Upper lobe of left lung (tissue), 6 donors: ENCODE results near the gene DDX10. TPM values are rescaled to one million over a fixed set of nuclear protein-coding genes. Genes with fewer than 3 reads are reported as not detected.

Experiments used
- ATAC-seq, 2 donors: fragments of 200-7000 bp; cut with Tn5 transposase; one replicate each; pipeline ENCODE4 v1.9.1; 2022; ENCODE audit warnings: mild to moderate bottlenecking in 2 of 2, moderate library complexity in 2 of 2; ENCODE audit not compliant: low FRiP score in 2 of 2
- DNase-seq, 2 donors: peaks; one replicate each; pipeline ENCODE4 v3.0.0-alpha.2; 2019 to 2020
- H3K27ac ChIP-seq, 4 donors: fragments of 200-600 bp; sonication (generic); one replicate each; pipeline ENCODE4 v1.5.1; 2016 to 2019
- H3K27me3 ChIP-seq, 4 donors: fragments of 200-600 bp; sonication (generic); one replicate each; pipeline ENCODE4 v1.5.1; 2017 to 2019
- H3K36me3 ChIP-seq, 4 donors: fragments of 200-600 bp; sonication (generic); one replicate each; pipeline ENCODE4 v1.5.1; 2016 to 2019
- H3K4me1 ChIP-seq, 4 donors: fragments of 200-600 bp; sonication (generic); one replicate each; pipeline ENCODE4 v1.5.1; 2018 to 2019
- H3K4me3 ChIP-seq, 4 donors: fragments of 200-600 bp; sonication (generic); one replicate each; pipeline ENCODE4 v1.5.1; 2017 to 2019; ENCODE audit warnings: mild to moderate bottlenecking in 2 of 4, moderate library complexity in 1 of 4
- H3K9me3 ChIP-seq, 4 donors: fragments of 200-600 bp; sonication (generic); one replicate each; pipeline ENCODE4 v1.5.1; 2018 to 2019
- CTCF ChIP-seq, 6 experiments: fragments of 450-650 bp in 4 of 6; fragments of 200-600 bp in 2 of 6; sonication (generic) in 2 of 6; IDR thresholded peaks; one replicate each; pipeline ENCODE4 v1.5.1; 2016 to 2019; ENCODE audit warnings: antibody characterized with exemption in 6 of 6
- EP300 ChIP-seq, 4 donors: sonication (generic); formaldehyde crosslinking; IDR thresholded peaks; one replicate each; pipeline ENCODE4 v1.5.1; 2017; ENCODE audit warnings: antibody characterized with exemption in 4 of 4, control low read depth in 2 of 4
- POLR2A ChIP-seq, 4 donors: fragments of 450-650 bp; IDR thresholded peaks; one replicate each; pipeline ENCODE4 v1.5.1; 2016 to 2017; ENCODE audit warnings: antibody characterized with exemption in 4 of 4, mild to moderate bottlenecking in 2 of 4
- POLR2AphosphoS5 ChIP-seq, 2 donors: sonication (generic); formaldehyde crosslinking; IDR thresholded peaks; one replicate each; pipeline ENCODE4 v1.5.1; 2017; ENCODE audit warnings: antibody characterized with exemption in 2 of 2
- WGBS, 2 donors: methylation state at CpG; one replicate each; pipeline ENCODE4 v1.1.5; 2017 to 2018; 5-methylcytosine and 5-hydroxymethylcytosine counted together
- total RNA-seq, 6 donors: library from RNA; depleted of rRNA in 4 of 6; stranded (reverse); fragments of >200 nt in 4 of 6; gene quantifications; one replicate each; pipeline versions ENCODE4 v1.1.0 to v1.2.1, GENCODE V29; 2016 to 2021
- donor health status: DM: no; HTN: no; CAD: no; lungs with moderate emphysema.
- donor health status: DM: no; HTN: yes; CAD: no; lungs with severe emphysema.

The DDX10 gene
- total RNA-seq, 6 donors from 2014 or later: 9.0 to 25.2 (median 17.4) TPM

- ATAC-seq: no peak
- WGBS, 2 donors: 97 to 100% methylated on average over 2 of the region's 2 CpGs
- H3K4me1 ChIP-seq: no peaks in the 10 kb centered on the region
Measured at GRCh38 chr11:108679045-108679444, 14.2 kb downstream of the DDX10 start.

DNA sequence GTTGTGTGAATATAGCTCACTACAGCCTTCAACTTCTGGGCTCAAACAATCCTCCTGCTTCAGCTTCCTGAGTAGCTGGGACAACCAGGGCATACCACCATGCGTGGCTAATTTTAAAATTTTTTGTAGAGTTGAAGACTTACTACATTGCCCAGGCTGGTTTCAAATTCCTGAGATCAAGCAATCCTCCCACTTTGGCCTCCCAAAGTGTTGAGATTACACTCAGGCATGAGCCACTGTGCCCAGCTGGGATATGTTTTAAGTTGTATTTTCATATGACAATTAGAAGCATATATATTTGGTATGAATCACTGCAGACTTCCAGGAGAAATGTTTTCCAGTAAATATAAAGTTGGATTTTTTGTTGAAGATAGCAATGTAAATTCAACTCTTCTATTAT is 15.4 kb downstream of the DDX10 start:
- no peak for DNase-seq
- H3K4me1 ChIP-seq: no peaks in the 10 kb centered on the region
- peaks cover 9 to 52% (median 21%) of the 10 kb centered on the region in 4 donors for H3K36me3 ChIP-seq
- H3K9me3 ChIP-seq: no peaks in the 10 kb centered on the region
- WGBS, 2 donors: 92 to 96% methylated on average over 1 of the region's 1 CpG
- TF ChIP-seq CTCF (IDR thresholded peaks at IDR 0.05): no peak
- no peak for TF ChIP-seq POLR2A (IDR thresholded peaks at IDR 0.05)
- no peak for TF ChIP-seq POLR2AphosphoS5 (IDR thresholded peaks at IDR 0.05)
- TF ChIP-seq EP300 (IDR thresholded peaks at IDR 0.05): no peak
- H3K4me3 ChIP-seq: no peak overlapping the region
- no peak overlapping the region for H3K27ac ChIP-seq
- ATAC-seq: no peak
- H3K27me3 ChIP-seq: no peaks in the 10 kb centered on the region

More at GRCh38 chr11:108679045-108679444, 14.2 kb downstream of the DDX10 start:
- Histone ChIP-seq H3K27ac (no peak overlapping the region), H3K36me3 (peaks cover 9 to 54% (median 21%) of the 10 kb centered on the region in 4 donors), H3K27me3 (no peaks in the 10 kb centered on the region), H3K9me3 (no peaks in the 10 kb centered on the region), H3K4me3 (no peak overlapping the region)
- DNase-seq: no peak
- TF ChIP-seq EP300 (IDR thresholded peaks at IDR 0.05): no peak
- TF ChIP-seq POLR2AphosphoS5 (IDR thresholded peaks at IDR 0.05): no peak
- no peak for TF ChIP-seq POLR2A (IDR thresholded peaks at IDR 0.05)

DNA sequence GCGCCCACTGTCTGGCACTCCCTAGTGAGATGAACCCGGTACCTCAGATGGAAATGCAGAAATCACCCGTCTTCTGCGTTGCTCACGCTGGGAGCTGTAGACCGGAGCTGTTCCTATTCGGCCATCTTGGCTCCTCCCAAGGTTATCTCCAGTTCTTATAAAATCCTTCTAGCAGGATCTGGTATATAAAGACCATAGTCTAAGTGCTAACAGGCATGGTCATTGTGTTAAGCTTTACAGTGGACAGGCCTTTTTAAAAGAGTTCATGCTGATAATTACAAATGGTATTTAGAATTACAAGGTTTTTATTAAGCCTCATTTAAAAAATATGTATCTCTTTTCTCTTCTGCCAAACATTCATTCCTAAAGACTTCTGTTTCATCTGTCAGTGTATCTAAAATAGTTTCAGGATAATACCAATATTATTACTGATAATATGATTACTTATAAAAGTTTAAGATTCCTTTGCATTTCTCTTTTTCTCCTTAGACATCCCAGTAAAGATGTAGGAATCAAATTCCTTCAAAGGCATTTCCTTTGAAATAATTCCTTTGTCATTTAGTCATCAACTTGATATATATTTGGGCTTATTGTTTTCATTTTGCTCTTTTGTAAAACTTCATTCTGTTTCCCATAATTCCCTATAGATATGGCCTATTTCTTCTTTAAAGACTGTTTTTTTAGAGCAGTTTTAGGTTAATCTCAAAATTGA is 20.7 kb downstream of the DDX10 start:
- Histone ChIP-seq H3K4me3 (no peak overlapping the region), H3K4me1 (no peaks in the 10 kb centered on the region), H3K36me3 (peaks cover 0 to 32% (median 5%) of the 10 kb centered on the region in 4 donors), H3K27me3 (no peaks in the 10 kb centered on the region), H3K9me3 (no peaks in the 10 kb centered on the region), H3K27ac (no peak overlapping the region)
- DNase-seq (no peak), ATAC-seq (no peak)
- WGBS, 2 donors: 92 to 98% methylated on average over 5 of the region's 7 CpGs
- TF ChIP-seq EP300 (IDR thresholded peaks at IDR 0.05): no peak
- no peak for TF ChIP-seq POLR2AphosphoS5 (IDR thresholded peaks at IDR 0.05)
- no peak for TF ChIP-seq CTCF (IDR thresholded peaks at IDR 0.05)
- TF ChIP-seq POLR2A (IDR thresholded peaks at IDR 0.05): no peak

DNA sequence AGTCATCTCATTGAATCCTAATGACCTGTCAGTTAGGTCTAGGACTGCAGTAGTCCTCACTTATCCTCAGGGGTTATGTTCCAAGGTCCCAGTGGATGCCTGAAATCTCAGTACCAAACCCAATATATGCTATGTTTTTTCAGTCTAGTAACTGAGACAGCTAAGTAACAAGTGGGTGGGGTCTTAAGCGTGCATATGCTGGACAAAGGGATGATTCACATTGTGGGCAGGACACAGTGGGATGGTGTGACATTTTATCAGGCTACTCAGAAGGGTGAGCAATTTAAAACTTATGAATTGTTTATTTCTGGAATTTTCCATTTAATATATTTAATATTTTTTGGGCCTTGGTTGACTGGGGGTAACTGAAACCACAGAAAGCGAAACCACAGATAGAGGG is 29.0 kb downstream of the DDX10 start:
- Histone ChIP-seq H3K27me3 (no peaks in the 10 kb centered on the region), H3K4me1 (peaks cover 0 to 4% (median 1%) of the 10 kb centered on the region in 4 donors), H3K9me3 (no peaks in the 10 kb centered on the region), H3K27ac (no peak overlapping the region), H3K36me3 (peaks cover 0 to 69% (median 16%) of the 10 kb centered on the region in 4 donors), H3K4me3 (no peak overlapping the region)
- ATAC-seq: peak in 1 of 2 donors; percentile 39
- no peak for TF ChIP-seq POLR2A (IDR thresholded peaks at IDR 0.05)
- no peak for TF ChIP-seq CTCF (IDR thresholded peaks at IDR 0.05)
- no peak for TF ChIP-seq EP300 (IDR thresholded peaks at IDR 0.05)
- TF ChIP-seq POLR2AphosphoS5 (IDR thresholded peaks at IDR 0.05): no peak
- WGBS, 2 donors: 95 to 98% methylated on average over 2 of the region's 2 CpGs
- no peak for DNase-seq

GRCh38 chr11:108694846-108695245 is 30.0 kb downstream of the DDX10 start:
- peaks cover 0 to 67% (median 16%) of the 10 kb centered on the region in 4 donors for H3K36me3 ChIP-seq
- H3K9me3 ChIP-seq: no peaks in the 10 kb centered on the region
- no peak overlapping the region for H3K4me3 ChIP-seq
- H3K27ac ChIP-seq: no peak overlapping the region
- peaks cover 0 to 4% (median 1%) of the 10 kb centered on the region in 4 donors for H3K4me1 ChIP-seq
- no peaks in the 10 kb centered on the region for H3K27me3 ChIP-seq
- DNase-seq (no peak), ATAC-seq (no peak)
- WGBS, 2 donors: 93 to 95% methylated on average over 1 of the region's 1 CpG
- no peak for TF ChIP-seq EP300 (IDR thresholded peaks at IDR 0.05)
- no peak for TF ChIP-seq CTCF (IDR thresholded peaks at IDR 0.05)
- TF ChIP-seq POLR2AphosphoS5 (IDR thresholded peaks at IDR 0.05): no peak
- TF ChIP-seq POLR2A (IDR thresholded peaks at IDR 0.05): no peak
